HG02678 (cell line): ENCODE results near the gene SLC24A5.

Source experiments
- ATAC-seq: cut with Tn5 transposase; IDR thresholded peaks from one replicate; pipeline ENCODE4 v1.9.1; 2021; ENCODE audit warnings: mild to moderate bottlenecking, moderate library complexity; ENCODE audit not compliant: unreplicated experiment

Gene SLC24A5

GRCh38 chr15:48185529-48185928 is 64.7 kb downstream of the SLC24A5 start:
- no peak for ATAC-seq

GRCh38 chr15:48186271-48186670 is 65.5 kb downstream of the SLC24A5 start:
- ATAC-seq, result no peak

- ATAC-seq, result no peak
Observed at GRCh38 chr15:48190932-48191573, 70.3 kb downstream of the SLC24A5 start.

GRCh38 chr15:48191574-48192225 is 70.9 kb downstream of the SLC24A5 start, which contains the start of gene CTXN2:
Gene CTXN2, plus strand, starts transcription at chr15:48191665. Its CDS starts 9,636 bp downstream, at chr15:48201301.
- ATAC-seq, result no peak
